GM18870 (cell line): ENCODE results near the gene AP2M1.
"Not testable (repeated sequence)": the region's sequence is repeated elsewhere in the genome, so short reads cannot be mapped to it uniquely, and the experiment has no call there.

Experiments used
- ATAC-seq: cut with Tn5 transposase; IDR thresholded peaks from one replicate; pipeline ENCODE4 v1.9.1; 2021; ENCODE audit warnings: moderate library complexity; ENCODE audit not compliant: unreplicated experiment

The AP2M1 gene

DNA sequence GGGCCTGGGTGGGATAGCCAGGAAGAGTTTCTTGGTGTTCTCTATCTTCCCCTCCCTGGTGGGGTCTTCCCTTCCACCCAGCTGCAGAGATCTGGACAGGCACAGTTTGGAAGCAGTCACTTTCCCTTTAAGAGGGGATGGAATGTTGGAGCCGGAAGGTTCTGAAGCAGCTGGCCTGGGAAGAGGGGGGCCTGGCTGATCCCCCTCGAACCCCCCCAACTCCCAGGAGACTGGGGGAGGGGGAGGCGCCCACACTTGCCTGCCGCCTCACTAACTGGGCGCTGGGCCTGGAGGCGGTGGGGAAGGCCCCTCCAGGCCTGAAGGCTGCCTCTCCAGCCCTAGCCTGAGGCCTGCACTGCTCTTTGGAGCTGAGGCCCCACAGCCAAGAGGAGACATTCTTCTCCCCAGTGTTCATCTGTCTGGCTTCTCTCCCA lies 18.1 kb upstream of the AP2M1 start:
- ATAC-seq, result no peak

DNA sequence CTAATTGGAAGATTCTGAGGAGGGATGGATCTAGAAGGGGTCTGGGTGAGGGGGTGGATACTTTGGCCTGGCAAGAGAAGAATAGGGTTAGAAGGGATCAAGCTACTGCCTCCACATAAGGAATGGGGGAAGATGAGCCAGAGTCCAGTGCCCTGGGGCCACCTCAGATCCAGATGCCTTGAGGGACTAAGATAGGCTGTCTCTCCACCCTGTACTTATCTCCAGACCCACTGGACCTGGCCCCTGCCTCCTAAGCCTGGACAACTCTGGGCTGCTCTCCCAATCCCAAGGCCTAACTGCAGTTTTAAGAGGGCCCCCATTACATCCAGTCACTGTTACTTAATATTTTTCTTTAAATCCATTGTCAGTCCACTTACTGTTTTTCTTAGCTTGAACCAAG lies 17.4 kb upstream of the AP2M1 start:
- ATAC-seq, result no peak

DNA sequence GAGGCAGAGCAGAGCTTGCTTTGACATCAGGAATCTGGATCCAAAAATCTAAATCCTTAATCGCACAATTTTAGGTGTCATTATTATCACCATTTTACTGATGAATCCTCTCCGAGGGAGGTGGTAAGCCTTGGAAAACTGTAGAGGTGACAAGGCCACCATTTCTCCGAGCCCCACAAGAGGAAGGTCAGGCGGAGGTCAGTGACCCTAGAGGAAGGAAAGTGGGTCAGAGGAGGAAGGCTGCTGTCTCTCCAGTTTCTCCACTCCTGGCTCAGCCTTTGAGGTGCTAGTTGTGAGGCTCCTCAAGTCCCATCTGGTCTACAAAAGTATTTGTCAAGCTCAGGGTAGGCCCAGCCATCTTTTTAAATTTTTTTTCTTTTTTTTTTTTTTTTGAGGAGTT lies 16.3 kb upstream of the AP2M1 start:
- no peak for ATAC-seq

DNA sequence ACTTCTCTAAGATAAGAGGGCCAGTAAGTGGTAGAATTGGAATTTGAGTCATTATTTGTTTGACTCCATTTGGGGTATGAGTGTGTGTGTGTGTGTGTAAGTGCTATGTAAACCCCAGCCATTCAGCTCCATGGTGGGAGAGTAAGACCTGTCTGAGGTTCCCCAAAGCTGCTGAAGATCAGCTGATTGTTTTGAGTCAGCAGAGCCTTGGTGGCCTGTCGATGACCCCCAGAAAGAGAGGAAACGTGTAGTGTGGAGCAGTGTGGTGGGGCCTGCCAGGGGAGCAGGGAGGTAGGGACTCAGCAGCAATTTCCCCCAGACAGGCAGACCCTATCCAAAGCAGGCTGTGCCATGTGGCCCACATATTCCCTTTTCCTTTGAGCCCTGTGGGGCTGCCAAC lies 14.2 kb upstream of the AP2M1 start:
- peak; percentile 59 for ATAC-seq

DNA sequence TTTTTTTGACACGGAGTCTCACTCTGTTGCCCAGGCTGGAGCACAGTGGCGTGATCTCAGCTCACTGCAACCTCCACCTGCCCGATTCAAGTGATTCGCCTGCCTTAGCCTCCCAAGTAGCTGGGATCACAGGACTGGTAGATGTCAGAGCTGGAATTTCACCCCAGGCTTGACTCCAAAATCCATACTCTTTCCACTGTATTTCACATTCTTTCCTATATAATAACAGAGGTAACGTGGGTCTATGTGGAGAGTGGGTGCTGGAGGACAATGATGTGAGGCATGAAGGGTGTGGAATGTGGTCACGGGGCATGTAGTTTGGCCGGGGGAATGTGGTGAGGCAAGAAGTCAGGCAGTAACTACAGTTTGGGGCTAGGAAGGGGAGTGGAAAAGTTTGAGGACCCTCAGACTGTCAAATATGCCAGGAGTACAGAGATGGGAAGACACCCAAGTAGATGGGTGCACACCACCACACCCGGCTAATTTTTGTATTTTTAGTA lies 12.0 kb upstream of the AP2M1 start:
- ATAC-seq, result not testable (repeated sequence)

DNA sequence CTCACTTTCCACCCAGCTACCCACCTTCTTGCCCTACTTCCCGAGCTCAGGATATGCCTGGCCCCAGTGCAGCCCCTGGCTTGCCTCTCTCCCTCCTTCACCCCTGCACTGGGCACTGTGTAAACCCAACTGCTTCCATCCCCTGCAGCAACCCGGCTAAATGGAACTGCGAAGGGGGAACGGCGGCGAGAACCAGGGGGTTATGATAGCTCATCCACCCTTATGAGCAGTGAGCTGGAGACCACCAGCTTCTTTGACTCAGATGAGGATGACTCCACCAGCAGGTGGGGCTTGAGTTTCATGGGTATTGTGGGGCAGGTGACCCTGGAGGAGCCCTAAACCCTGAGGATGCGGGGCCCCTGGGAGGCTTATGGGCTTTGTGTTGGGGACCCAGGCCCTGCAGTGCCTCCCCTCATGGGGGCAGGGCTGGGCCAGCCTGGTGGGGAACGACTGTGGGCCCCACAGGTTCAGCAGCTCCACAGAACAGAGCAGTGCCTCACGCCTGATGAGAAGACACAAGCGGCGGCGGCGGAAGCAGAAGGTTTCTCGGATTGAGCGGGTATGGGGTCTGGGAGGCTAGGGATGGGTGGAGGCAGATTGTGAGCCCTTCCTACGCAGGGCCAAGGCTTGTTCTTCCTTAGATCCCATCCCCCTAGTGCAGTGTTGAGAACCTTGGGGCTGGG lies 9.9 kb upstream of the AP2M1 start:
- no peak for ATAC-seq

DNA sequence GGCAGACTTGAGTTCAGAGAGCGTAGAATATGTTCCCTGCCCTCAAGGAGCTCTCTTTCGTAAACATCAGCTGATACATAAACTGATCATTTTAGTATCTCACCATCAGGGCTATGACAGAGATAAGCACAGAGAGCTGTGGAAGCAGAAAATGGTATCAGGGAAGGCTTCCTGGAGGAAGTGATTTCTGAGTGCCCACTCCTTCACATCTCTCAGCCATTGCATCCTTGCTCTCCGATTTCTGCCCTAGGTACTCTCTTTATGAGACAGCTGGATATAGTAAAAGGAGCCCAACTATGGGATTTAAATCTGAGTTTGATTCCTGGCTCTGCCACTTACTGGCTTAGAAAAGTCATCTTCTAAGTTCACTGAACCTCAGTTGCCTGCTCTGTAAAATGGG lies 9.1 kb upstream of the AP2M1 start:
- ATAC-seq, result no peak

DNA sequence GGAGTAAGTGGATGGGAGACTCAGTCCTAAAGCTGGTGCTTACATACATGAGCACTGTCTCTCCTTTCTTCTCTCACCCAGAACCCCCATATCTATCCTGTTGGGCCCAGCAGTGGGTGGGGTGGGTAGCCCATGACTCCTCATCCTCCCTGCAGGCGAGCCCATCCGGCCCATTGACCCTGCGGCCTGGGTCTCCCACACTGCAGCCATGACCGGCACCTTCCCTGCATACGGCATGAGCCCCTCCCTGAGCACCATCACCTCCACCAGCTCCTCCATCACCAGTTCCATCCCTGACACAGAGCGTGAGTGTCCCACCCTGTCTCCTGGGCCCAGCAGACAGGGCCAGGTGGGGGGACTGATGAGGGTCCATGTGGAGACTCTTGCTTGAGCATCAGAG lies 8.0 kb upstream of the AP2M1 start:
- no peak for ATAC-seq

DNA sequence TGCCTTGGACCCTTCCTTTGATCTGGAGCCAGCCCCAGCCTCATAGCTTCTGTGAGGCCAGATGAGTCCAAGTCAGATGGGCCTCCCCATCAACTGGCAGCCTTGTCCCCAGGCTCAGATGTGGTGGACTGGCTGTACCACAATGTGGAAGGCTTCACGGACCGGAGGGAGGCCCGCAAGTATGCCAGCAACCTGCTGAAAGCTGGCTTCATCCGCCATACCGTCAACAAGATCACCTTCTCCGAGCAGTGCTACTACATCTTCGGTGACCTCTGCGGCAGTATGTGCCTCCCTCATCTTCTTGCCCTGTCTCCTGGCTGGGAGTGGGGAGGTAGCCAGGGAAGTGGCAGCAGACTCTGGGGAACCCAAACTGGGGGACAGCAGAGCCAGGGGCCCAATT lies 6.9 kb upstream of the AP2M1 start:
- ATAC-seq, result no peak

DNA sequence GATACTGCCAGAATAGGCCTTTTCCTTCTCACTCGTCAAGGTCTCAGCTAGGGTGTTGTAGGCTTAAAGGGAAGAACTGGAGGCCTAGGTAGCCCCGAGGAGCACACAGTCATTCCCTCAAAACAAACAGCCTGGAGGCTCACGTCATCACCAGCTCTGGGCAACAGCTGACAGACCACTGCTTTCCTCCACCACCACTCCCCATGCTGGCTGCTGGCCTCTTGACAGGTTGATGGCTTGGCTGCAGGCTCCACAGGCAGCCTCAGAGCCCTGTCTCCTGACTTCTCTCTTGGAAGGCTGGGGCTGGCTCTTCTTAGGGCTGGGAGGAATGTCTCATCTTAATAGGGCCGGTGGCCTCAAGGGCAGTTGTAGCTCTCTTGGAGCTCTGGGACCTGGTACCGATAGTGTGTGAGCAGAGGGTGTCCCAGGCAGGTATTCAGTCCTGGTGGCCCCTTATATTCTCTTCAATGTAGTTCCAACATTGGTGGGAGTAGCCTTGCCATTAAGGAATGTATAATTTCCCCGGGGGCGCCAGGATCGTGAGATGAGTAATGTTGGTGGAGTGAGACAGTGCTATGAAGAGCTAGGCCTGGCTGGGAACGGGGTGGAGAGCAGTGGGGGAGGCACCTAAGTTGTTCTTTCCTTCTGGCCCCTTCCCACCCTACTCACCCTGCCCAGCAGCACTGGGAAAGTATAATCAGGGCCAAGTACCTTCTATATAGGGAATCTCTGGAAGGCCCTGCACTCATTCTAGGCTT lies 6.1 kb upstream of the AP2M1 start:
- ATAC-seq, result no peak

DNA sequence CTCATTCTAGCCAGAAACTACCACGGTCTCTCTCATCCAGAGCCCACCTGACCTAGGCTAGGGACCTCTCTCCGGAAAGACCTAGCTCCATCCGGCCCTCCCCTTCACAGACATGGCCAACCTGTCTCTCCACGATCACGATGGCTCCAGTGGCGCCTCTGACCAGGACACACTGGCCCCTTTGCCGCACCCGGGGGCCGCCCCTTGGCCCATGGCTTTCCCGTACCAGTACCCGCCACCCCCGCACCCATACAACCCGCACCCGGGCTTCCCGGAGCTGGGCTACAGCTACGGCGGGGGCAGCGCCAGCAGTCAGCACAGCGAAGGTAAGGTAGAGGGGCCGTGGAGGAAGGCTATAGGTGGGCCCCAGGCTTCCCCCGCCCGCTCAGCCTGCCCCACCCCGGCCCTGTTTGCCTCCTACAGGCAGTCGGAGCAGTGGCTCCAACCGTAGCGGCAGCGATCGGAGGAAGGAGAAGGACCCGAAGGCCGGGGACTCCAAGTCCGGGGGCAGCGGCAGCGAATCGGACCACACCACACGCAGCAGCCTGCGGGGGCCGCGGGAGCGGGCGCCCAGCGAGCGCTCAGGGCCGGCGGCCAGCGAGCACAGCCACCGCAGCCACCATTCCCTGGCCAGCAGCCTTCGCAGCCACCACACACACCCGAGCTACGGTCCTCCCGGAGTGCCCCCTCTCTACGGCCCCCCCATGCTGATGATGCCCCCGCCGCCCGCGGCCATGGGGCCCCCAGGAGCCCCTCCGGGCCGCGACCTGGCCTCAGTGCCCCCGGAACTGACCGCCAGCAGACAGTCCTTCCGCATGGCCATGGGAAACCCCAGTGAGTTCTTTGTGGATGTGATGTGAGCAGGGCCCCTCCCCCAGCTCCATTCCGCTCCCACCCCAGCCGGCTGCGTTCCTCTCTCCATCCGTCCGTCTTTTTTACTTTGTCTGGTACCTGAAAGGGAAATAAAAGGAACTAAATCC lies 4.5 kb upstream of the AP2M1 start:
- no peak for ATAC-seq

DNA sequence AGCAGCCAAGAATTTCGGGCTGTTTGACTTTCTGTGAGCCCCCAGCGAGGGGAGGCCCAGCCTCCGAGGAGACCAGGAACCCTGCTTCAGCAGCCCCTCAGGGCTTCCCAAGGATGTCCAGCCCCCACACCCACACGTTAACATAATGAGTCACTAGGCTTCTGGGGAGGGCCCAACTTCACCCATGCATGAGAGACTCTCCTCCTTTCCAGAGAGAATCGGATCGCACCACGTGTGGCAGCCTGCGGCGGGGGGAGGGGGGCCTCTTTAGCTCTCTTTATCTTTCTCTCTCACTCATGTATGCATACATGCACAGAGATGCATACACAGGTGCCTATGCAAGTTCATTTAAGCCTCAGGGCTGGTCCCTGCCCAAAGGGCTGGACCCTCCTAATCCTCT lies 3.1 kb upstream of the AP2M1 start:
- no peak for ATAC-seq

DNA sequence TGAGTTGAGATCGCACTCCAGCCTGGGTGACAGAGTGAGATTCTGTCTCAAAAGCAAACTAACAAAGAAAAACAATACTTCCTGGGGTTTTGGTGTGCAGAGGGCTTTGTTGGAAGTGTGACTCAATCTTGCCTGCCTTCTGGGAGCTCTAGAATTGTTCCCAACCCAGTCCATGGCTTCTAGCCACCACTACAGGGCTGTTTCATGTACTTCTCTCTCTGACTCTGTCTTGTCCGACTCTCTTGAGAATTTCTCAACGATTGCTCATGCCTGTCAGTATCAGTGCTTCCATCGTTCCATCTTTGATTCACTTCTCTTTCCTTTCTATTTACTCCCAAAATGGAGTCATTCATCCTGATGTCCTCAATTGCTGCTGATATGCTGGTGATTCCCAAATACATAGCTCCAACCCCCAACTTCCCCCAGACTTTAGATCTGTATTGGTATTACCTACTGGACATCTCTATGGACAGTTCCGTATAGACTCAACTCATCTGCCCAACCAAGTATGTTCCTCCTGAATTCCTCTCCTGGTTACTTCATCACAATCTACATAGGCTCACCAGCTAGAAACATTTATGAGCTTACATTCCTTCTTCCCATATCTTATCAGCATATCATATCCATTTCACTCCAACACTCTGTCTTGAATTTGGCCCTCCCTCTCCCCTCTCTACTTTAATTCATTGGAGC lies 1.8 kb upstream of the AP2M1 start:
- no peak for ATAC-seq

DNA sequence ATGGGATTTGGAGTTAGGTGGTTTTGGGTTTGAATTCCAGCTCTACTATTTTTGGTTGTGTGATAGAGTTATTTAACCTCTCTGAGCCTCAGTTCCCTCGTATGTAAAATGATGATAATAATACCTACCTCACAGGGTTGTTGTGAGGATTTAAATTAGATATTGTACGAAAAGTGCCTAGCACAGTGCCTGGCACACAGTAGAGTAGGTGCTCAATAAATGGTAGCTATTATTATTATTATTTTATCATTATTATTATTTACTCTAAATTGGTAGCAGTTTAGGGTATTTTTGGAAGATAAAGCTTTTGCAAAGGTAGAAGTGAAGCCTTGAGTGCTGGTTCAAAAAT lies 1.3 kb upstream of the AP2M1 start:
- ATAC-seq, result no peak

DNA sequence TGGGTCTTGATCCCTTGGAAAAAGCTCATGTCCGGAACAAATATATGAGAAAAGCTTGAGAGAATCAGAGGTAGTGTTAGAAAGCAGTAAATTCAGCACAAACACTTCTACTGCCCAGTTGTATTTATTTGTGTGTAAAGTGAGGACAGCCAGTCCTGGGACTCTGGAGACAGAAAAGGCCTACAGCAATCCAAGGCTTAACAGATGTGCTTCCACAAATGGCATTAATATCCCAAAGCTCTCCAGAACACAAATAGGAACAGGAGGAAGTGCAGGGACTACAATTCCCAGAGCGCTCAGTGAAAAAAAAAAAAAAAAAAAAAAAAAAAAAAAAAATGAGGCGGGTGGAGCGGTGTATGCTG lies 390 bp upstream of the AP2M1 start:
- no peak for ATAC-seq

DNA sequence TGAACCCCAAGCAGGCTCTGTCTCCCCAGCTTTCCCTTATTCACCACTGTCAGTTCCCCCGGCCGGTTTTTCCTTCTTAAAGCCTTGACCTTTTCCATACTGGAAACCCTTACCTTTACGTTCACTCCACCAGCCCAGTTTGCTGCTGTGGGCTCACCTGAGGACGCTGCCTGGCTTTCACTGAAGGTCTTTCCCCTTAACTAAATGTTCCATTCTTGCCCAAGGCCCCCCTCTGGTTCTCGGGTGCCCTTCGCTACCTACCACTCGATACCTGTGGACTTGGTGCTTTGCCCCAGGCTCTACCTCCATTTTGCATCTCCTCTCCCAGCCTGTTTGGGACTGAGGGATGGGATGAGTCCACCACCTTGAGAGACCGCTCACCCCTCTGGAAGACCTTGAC lies 851 bp downstream of the AP2M1 start:
- ATAC-seq, result no peak

DNA sequence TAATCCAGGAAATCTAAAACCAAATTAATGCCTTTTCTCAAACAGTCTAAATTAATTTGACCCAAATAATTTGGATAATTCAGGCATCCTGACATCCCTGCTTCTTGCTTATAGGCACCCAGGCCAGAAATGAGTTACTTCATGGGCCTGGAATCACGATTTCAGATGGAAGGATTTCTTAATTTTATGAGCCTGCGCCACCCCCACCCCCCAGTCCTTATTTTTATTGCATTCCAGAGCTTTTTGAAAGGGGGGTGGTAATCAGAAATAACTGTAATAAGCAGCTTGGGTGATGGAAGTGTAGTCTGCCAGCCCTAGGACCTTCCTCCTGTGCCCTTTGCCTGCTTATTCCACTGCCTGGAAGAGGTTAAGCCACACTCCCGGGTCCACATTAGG lies 1.3 kb downstream of the AP2M1 start:
- ATAC-seq, result no peak

DNA sequence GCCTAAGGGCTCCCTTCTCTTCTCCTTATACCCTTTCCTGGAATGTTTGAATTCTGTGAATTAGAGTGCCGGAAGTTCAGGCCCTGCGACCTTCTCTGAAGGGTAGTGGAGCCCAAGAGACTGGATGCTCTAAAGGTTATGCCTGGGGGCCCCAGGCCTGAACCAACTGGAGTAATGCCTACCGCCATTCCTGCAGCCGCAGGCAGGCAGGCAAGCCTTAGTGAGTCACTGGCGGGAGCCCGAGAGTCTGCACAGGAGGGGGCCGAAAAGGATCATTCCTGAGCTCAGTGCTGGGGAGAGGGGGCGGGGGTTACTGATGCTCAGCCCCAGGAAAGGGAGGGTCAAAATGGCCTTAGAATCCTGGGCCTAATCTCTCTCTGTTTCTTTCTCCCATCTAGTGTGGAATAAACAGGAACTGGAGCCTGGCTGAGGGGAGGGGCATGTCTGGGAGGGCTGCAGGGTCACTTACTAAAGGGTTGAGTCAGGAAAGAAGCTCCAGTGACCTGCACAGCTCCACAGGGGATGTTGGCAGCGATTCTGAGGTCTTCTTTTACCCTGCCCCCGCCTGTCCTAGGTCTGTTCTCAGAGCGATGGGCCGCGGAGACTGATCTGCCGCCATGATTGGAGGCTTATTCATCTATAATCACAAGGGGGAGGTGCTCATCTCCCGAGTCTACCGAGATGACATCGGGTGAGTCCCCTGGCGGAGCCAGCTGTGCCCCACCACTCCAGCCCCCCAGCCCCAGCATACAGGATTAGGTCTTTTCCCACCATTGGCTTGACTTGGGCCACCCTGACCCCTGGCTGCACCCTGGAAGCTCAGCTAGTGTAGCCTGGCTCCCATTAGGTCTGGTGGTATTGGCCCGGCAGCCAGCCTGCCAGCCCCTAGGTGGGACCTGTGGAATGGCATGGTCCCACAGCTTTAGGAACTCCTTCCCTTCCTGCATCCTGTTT lies 2.0 kb downstream of the AP2M1 start:
- ATAC-seq, result no peak

DNA sequence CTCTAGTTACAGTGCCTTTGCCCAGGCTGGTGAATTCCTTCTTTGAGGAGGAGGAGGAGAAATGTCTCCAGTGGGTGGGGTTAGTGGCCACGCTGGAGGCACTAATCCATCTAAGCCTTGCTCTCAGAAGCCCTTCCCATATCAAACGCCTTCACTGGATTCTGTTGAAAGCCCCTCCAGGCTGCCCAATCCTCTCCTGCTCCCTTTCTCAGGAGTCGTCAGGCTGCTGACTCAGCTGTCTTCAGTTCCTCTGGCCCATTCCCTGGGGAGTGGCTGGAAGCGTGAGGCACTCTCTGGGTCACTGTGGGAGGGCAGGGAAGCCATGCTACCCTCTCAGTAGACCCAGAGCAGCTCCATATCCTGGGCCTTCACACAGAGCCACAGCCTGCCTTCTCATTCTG lies 2.7 kb downstream of the AP2M1 start:
- no peak for ATAC-seq

DNA sequence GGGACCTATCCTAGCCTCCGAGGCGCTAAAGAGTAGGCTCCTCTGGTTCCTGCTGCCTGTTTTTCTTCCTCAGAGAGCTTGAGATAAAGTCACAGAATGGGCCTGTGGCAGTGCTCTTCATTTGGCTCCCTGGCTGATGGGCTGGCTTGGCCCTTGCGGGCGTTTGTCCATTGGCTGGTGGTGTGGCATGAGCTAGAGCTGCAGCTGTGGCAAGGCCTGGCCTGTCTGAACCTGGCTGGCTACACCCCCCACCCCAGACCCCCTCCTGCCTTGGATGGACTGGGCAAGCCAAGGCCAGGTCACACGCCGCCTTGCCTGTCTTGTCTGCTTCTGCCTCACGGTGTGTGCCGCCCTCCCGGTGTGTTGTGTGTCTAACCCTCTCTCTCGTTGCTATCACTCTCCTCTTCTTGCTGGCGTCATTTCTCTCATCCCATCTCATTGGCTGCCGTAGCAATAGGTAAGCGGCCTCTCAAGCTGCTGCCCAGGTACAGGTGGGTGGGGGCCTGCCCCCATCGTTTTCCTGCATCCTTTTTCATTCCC lies 3.2 kb downstream of the AP2M1 start:
- ATAC-seq, result no peak
